Stimulated activated CD4-positive, alpha-beta T cell treated with anti-CD3 and anti-CD28 coated beads, Interleukin-2, amount 100 ng/mL, for 4 hours (primary cell): ENCODE measurements around the gene HSPBP1.
"Not testable (repeated sequence)": the region's sequence is repeated elsewhere in the genome, so short reads cannot be mapped to it uniquely, and the experiment has no call there.

Experiments used
- DNase-seq: peaks from one replicate; pipeline ENCODE4 v3.0.0-alpha.2; 2020; ENCODE audit warnings: low read depth

Gene HSPBP1, protein sequence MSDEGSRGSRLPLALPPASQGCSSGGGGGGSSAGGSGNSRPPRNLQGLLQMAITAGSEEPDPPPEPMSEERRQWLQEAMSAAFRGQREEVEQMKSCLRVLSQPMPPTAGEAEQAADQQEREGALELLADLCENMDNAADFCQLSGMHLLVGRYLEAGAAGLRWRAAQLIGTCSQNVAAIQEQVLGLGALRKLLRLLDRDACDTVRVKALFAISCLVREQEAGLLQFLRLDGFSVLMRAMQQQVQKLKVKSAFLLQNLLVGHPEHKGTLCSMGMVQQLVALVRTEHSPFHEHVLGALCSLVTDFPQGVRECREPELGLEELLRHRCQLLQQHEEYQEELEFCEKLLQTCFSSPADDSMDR

DNA sequence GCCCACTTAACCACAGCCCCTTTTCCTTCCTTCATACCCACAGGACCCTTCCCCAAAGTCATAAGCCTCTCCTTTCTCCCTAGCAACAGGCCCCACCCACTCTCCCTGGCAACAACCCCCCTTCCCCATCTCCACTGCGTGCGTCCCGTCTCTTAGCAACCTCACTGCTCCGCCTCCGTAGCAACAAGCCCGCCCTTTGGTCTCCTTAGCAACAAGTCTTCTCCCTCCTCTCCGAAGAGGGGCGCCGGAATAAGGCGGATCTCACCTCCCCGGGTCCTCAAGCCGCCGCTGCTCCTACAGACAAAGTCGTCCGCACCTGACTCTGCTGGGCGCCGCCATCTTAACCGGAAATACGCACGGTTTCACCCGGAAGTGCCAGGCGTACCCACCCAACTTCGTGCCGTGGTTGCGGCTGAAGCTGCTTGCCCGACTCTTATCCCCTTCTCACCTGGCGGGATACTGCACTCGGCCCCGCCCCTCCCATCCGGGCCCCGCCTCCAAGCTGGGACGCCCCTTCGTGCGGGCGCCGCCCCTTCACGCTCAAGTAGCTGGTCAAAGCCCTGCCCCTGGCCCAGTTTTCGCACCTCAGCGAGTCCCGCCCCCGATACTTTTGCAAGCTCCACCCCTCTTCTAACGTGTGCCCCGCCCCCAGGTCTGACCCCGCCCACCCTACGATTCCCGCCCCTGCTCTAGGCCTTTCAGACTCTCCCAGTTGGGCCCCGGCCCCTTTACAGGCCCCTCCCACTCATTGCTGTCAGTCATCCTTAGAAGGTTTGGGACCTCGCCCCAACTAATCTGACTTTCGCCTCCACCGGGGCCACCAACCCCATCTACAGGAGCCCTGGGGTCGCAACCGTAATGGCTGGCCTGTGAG is at the start of gene HSPBP1:
Gene HSPBP1, minus strand, starts transcription at position 341 of the 874 bp plus-strand sequence. CDS start 502 bp downstream, outside the sequence.
- peak; percentile 90 for DNase-seq

DNA sequence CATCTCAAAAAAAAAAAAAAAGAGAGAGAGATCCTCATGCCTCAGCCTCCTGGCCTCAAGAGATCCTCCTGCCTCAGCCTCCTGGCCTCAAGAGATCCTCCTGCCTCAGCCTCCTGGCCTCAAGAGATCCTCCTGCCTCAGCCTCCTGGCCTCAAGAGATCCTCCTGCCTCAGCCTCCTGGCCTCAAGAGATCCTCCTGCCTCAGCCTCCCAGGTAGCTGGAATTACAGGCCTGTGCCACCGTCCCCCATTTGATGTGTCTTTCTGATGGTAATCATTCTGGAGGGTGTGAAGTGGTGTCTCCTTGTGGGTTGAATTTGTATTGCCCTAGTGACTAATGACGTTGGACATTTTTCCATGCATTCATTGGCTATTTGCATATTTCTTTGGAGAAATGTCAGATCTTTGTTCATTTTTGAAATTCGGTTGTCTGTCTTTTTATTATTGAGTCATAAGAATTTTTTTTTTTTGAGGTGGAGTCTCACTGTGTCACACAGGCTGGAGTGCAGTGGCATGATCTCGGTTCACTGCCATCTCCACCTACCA is 48.9 kb upstream of the HSPBP1 start:
- not testable (repeated sequence) for DNase-seq

DNA sequence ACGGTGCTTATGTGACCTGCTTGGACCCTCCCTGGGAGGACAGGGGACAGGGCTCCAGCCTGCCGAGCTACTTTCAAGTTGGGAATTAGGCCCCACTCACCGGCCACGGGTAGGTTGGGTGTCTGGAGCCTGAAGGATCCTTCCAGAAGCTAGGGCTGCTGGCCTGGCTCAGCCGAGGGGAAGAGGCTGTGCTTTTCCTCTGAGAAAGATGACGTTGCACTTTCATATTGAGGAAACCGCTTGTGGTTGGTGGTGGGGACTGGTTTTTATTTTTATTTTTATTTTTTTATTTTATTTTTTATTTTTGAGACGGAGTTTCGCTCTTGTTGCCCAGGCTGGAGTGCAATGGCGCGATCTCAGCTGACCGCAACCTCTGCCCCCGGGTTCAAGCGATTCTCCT is 45.3 kb upstream of the HSPBP1 start, which contains the start of gene TMEM150B:
Gene TMEM150B, minus strand, starts transcription at position 170 of the 400 bp plus-strand sequence. CDS start 4,305 bp downstream, outside the sequence.
- DNase-seq, result no peak

DNA sequence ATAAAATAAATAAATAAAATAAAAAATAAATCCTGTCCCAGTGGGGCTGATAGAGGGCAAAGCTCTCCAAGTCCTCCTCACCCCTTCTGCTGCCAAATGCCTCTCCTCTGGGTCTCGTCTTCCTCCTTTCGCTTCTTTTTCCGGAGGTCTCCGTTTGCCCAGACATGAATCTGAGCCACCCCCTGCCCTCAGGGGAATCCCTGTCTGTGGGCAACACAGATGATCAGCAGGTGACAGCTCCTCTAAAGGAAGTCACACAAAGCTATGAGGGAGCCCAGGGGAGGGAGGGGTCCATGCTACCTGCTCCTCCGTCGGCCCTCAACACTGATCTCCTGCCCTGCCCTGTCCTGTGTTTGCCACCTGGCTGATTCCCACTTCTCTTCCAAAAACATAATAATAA is 44.8 kb upstream of the HSPBP1 start:
- no peak for DNase-seq

DNA sequence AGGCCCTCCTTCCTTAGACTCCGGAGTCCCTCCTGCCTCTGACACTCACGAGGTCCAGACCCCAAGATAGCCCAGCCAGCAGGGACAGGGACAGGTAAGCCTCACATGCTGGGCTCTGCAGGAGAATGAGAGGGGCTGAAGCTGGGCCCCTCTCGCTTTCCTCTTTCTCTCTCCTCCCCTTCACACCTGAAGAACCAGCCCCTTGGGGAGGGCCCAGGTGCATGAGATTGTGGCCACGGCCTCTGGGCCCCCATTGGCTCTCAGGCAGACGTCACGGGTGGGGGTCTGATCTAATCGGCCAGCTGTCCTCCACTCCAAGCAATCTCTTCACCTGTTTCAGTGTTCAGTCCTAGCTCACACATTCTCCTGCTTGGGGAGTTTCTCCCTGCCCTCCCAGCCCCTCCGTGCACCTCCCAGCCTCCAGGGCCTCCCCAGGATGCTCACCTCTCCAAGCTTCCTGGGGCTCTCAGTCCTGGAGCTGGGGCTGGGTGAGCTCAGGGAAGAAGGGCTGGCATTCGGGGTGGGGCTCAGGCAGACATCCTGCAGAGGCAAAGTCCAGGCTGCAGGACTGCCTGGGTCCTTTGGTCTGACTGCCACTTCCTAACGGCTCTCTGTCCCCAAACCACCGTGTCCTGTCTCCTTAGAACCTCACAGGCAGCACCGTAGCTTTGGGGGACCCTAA is 42.4 kb upstream of the HSPBP1 start:
- DNase-seq, result no peak

DNA sequence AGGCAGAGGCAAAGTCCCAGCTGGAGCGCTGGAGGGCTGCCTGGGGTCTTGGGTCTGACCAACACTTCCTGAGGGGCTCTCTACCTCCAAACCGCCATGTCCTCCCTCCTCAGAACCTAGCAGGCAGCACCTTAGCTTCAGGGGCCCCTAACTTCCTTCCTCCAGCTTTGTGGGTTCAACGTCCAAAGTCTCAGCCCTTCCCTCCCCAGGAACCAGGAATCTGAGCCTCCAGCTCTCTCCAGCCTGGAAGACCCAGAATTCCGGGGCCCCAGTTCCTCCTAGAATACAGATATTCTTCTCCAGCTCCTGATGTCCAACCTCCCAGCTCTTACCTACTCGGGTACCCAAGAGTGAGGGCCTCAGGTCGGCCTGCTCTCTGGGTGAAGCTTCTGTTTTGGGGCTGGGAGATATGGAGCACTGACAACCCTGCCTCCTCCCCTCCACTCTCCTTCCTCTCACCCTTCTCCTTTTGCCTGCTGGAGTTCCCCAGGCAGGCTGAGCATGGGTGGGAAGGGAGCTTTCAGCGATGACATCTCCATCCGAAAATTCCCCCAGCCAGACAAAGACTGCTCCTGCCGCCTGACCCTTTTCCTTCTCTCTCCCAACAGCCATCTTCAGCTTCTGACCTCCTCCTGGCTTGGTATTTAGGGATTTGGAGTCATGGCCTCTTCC is 41.7 kb upstream of the HSPBP1 start:
- DNase-seq, result no peak

DNA sequence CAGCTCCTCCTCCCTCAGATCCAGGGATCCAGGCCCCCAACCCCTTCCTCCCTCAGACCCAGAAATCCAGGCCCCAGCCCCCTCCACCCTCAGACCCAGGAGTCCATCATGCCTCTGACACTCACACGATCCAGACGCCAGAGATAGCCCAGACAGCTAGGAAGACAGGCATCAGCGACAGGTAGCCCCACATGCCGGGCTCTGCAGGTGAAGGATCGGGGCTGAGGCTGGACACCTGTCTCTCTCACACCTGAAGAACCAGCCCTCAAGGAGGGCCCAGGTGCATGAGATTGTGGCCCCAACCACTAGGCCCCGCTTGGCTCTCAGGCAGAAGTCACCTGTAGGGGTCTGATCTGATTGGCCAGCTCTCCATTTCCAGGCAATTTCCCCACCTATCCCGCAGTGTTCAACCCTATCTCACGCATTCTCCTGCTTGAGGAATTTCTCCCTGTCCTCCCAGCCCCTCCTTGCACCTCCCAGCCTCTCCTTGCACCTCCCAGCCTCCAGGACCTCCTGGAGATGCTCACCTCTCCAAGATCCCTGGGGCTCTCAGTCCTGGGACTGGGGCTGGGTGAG is 41.0 kb upstream of the HSPBP1 start:
- no peak for DNase-seq

DNA sequence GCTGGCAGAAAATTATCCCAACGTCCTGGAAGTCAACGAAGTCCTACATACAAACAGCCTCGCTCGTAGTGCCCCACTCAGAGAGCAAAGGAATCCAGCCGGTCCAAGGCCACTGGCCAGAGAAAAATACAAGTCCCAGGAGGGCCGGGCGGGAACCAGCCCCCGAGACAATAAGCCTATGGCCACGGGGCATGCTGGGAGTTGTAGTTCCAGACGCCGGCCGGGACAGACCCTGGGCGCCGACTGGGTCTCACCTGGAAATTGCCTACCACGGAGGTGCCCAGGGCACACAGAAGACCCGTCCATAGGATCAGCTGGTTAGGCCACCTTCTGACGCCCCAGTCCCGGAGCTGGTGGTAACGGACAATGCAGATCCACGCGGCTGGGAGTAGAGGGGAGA is 39.9 kb upstream of the HSPBP1 start:
- DNase-seq, result no peak

DNA sequence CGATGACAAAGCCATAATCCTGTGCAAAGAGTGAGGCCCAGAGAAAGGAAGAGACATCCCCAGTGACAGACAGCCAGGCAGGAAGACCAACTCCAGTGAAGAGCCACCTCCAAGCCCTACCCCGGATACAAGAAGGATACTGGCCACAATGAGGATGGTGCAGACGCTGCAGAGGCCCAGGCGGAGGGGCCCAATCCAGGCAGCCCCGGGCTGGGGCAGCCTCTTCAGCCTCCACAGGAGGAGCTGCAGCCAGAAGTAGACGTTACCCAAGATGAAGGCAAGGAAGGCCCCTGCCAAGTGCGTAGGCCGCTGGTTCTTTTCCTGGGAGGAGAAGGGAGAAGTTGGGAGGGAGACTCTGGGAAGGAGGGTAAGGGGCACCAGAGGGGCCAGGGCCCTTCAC is 36.7 kb upstream of the HSPBP1 start:
- no peak for DNase-seq

DNA sequence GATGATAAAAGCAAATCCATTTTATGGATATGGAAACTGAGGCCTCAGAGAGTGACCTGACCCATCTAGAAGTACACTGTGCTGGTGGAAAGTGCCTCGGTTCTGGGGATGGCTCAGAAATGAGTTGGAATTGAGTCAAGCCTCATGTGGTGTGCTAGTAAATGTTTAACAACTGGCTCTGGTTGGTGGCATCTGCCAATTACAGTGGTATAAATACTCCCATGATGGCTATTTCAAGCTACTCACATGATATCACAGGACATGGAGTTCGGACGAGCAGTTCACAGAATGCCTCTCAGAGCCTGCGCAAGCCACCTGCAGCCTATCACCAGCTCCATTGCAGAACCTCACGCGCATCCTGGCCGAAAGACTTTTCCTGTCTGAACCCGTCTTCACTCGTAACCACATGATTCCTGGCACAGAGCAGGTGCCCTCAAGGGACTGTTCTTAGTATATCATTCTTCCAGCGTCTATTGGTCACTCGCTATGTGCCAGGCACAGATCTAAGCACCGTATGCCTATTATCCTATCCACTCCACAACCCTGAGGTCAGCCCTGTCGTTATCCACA is 36.1 kb upstream of the HSPBP1 start:
- DNase-seq, result no peak

DNA sequence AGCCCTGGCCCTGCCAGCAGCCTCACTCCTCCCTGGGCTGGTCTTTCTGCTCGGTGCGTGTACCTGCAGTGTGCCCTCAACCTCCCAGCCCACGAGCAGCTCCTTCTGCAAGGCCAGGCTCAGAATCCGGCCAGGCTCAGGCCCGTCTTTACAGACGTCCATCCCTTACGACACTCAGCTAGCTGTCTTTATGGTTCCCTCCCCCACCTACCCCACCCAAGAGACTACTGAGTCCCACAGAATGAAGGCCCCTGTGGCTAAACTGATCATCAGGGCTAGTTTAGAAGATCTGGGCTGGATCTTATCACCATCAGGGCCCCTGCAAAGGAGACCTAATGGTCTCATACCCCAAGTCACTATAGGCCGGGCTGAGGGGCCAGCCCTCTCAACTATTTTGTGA is 34.5 kb upstream of the HSPBP1 start:
- DNase-seq, result no peak

DNA sequence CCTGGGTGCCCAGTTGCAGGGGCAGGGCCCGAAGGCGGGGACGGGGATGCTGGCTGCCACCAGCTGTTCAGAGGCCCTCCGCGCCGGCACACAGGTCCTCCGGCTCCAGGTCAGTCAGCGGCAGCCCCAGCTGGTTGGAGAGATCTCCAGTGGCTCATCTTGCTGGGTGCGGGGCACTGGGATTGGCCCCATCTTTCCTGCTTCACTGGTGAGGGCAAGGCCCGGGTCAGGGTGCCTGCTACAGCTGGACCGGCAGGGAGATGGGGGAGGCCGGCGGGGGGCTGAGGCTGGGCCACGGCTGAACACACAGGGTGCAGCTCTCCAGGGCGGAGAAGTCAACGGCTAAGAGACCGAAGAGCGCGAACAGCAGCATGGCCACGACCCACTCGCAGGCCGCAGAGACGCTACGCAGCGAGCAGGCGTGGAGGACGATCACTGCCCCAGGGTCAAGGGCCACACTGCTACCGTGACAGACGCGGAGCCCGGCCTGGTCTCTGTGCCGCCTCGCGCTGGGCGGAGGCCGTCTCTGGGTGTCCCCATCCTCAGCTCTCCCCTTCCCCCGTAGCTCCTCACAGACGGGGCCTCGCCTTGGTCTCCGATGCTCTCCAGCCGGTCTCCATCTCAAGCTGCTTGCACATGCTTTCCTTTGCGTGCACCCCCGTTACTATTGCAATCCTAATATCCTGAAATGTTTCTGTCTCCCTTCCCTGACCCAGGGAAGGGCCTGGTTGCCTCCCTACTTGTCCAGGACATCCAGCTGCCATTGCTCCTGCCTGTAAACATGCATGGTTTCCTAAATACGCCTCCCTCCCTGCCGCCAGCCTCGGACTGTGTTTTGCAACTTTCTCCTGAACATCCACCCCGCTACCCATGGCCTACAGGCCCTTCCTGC is 33.0 kb upstream of the HSPBP1 start:
- DNase-seq, result no peak

DNA sequence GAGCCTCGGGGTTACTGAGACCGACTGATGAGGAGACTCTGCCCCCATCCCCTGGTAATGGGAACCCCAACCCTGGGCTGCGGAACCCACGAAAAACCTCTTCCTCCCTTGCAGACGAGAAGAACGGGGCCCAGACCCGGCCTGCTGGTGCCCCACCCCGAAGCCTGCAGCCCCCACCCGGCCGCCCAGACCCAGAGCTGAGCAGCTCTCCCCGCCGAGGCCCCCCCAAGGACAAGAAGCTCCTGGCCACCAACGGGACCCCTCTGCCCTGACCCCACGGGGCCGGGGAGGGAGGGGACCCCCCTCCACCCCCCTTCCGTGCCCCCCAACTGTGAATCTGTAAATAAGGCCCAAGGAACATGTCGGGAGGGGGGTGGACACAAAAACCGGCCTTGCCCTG is 31.9 kb upstream of the HSPBP1 start:
- no peak for DNase-seq

DNA sequence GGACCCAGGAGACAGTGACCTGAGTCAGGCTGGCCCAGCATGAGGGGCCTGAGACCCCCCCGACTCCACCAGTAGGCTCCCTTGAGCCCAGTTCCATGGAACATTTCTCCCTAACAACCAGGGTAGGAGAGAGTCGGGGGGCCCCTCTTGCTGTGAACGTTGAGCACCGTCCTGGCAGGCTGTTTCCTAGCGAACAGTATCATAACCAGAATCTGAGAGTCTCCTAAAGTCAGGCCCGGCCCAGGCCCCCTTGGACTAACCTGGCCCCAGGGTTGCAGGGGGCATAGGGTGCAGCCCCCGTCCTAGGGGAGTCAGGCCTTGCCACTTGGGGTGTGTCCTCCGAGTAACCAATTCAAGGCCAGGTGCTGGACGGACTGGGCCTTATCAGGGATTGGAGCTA is 31.5 kb upstream of the HSPBP1 start:
- DNase-seq, result no peak

DNA sequence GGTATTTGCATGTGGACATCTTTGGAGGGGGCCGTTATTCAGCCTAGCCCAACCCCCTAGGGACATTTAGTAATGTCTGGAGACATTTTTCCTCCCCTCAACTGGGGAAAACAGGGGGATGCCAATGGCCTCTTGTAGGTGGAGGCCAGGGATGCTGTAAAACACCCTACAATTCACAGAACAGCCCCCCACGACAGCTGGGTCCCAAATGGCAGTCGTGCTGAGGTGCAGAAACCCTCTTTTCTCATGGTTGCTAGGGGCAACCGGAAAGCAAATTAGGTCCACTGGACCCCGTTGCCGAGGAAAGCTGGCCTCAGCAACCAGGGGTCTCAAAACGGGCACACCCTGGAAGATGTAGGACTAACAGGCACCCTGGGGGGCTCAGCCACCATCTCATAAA is 30.6 kb upstream of the HSPBP1 start:
- DNase-seq, result no peak

DNA sequence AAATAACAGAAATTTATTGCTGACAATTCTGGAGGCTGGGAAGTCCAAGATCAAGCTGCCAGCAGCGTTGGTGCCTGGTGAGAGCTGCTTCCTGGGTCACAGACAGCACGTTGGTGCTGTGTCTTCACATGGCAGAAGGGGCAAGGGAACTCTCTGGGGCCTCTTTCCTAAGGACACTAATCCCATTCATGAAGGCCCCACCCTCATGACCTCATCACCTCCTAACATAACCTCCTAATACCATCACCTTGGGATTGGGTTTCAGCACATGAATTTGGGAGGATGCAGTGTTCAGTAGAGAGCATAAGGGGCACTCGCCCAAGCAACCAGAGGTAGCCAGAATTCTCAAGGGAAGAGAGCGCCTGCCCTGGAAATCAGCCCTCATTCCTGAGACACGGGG is 29.5 kb upstream of the HSPBP1 start:
- DNase-seq, result no peak

DNA sequence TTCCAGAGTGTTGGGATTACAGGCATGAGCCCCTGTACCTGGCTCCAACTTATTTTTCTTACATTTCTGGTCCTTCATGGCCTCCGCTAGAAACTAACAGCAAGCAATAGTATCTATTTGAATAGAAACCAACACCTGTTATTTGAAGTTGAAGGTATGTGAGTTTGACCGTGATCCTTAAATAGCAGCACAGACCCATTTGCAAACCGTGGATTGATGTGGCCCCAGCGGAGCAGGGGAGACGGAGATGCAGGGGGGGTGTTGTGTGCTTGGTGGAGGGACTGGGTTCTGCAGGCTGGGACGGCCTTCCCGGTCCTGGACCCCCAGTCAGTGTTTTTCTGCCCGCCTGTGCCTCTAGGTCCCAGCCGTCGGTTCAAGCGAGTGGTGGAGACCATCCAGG is 28.4 kb upstream of the HSPBP1 start:
- no peak for DNase-seq

DNA sequence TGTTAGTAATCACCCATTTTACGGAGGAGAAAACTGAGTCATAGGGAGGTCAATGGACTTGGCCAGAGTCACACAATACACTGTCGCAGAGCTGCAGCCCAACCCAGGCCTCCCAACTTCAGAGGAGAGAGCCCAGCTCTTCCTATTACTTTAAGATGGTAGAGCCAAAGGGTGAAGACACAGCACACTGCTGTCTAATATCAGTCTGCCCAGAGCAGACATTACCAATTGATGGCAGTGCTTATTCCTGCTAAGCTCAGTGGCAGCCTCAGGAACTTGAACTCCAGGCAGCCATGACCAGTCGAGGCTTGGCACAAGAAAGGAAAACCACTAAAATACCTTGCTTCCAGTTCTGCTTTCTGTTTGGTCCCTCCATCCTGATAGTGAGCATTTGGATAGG is 26.8 kb upstream of the HSPBP1 start:
- no peak for DNase-seq

DNA sequence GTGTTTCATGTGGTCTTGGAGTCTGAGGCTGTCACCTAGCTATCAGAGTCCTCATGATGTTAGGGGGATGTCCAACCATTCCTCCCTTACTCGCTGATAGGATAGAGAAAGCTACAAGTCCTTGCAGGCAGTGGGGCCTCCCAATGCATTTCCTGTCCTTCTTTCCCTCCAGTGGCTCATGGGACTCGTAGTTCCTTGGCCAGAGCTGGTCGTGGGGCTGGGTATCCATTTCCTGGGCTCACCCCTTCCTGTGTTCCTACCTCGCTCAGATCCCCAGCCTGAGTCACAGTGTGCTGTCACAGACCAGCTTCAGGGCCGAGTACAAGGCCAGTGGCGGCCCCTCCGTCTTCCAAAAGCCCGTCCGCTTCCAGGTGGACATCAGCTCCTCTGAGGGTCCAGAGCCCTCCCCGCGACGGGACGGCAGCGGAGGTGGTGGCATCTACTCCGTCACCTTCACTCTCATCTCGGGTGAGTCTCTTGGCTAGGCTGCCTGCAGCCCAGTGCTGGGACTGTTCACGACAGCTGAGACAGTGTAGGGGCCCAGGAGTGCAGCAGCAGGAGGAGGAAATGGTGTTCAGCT is 26.2 kb upstream of the HSPBP1 start:
- DNase-seq, result no peak

DNA sequence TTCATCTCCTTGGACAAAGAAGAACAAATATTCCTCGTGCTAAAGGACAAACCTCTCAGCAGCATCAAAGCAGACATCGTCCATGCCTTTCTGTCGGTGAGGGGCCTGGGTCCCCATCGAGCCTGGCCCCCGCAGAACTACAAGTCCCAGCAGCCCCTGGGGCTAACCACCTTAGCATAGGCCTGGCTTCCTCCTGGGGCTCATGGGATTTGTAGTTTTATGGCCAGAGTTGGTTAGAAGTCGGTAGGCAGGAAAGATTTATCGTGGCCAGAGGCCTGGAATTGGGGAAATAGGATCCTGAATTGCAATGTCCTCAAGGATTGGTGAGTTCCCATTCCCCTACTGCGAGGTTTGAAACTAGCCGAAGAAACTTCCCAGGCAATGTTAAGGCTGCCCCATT is 25.6 kb upstream of the HSPBP1 start:
- DNase-seq, result peak; percentile 41
